Small intestine (tissue), 7 donors: ENCODE results near the gene PLA2G4D. TPM values are rescaled to one million over a fixed set of nuclear protein-coding genes. Genes with fewer than 3 reads are reported as not detected.

Experiments
- DNase-seq, 2 donors: peaks; one replicate each; pipeline versions ENCODE4 v3.0.0 to v3.0.0-alpha.2; 2013
- FAIRE-seq: peaks from 2 replicates; lab custom pipeline; 2012; peaks lifted over from hg19 to GRCh38; lab: Jason Lieb, UNC
- H3K27ac ChIP-seq, 3 donors: one replicate each; pipeline ENCODE4 v1.5.1; 2013; ENCODE audit warnings: low read length in 2 of 3, mild to moderate bottlenecking in 2 of 3, control low read depth in 1 of 3, inconsistent platforms in 1 of 3, low read depth in 1 of 3, moderate library complexity in 1 of 3
- H3K27me3 ChIP-seq, 3 donors: one replicate each; pipeline ENCODE4 v1.6.1; 2013; ENCODE audit warnings: low read length in 3 of 3, inconsistent platforms in 1 of 3; ENCODE audit not compliant: control insufficient read depth in 3 of 3, insufficient read depth in 3 of 3
- H3K36me3 ChIP-seq, 3 donors: one replicate each; pipeline ENCODE4 v1.6.1; 2013; ENCODE audit warnings: low read length in 3 of 3, inconsistent platforms in 1 of 3, low read depth in 1 of 3, mild to moderate bottlenecking in 1 of 3, moderate library complexity in 1 of 3; ENCODE audit not compliant: control insufficient read depth in 3 of 3, insufficient read depth in 2 of 3
- H3K4me1 ChIP-seq, 3 donors: one replicate each; pipeline ENCODE4 v1.6.1; 2013; ENCODE audit warnings: low read length in 2 of 3, inconsistent platforms in 1 of 3, low read depth in 1 of 3, mild to moderate bottlenecking in 1 of 3, moderate library complexity in 1 of 3; ENCODE audit not compliant: control insufficient read depth in 3 of 3, insufficient read depth in 2 of 3
- H3K4me3 ChIP-seq, 3 donors: one replicate each; pipeline ENCODE4 v1.5.1; 2013; ENCODE audit warnings: low read length in 3 of 3, control low read depth in 1 of 3, inconsistent platforms in 1 of 3, low read depth in 1 of 3, mild to moderate bottlenecking in 1 of 3, moderate library complexity in 1 of 3
- H3K9me3 ChIP-seq, 2 donors: one replicate each; pipeline ENCODE4 v1.6.1; 2013; ENCODE audit warnings: low read depth in 1 of 2, low read length in 1 of 2; ENCODE audit not compliant: control insufficient read depth in 2 of 2, insufficient read depth in 1 of 2
- WGBS, 3 donors: extraction: QIAGEN DNeasy Blood & Tissue Kit; methylation state at CpG; one replicate each; pipeline ENCODE4 v1.1.7; 2013; 5-methylcytosine and 5-hydroxymethylcytosine counted together
- polyA plus RNA-seq, 4 donors: library from polyadenylated mRNA; stranded (reverse) in 3 of 4; unstranded in 1 of 4; fragments of 200-250 nt in 3 of 4; fragments of 120-200 nt in 1 of 4; gene quantifications; one replicate each; pipeline versions ENCODE4 v1.2.1 to v1.2.3, GENCODE V29; 2013
- donor health status: healthy with polysubstance abuse.
- donor health status: control.
- donor health status: control.
- donor health status: Bipolar disorder and iron deficiency.
- donor health status: healthy.

The PLA2G4D gene
- polyA plus RNA-seq, 4 donors, result 0.18 to 0.22 (median 0.18) TPM; not detected in 1

DNA sequence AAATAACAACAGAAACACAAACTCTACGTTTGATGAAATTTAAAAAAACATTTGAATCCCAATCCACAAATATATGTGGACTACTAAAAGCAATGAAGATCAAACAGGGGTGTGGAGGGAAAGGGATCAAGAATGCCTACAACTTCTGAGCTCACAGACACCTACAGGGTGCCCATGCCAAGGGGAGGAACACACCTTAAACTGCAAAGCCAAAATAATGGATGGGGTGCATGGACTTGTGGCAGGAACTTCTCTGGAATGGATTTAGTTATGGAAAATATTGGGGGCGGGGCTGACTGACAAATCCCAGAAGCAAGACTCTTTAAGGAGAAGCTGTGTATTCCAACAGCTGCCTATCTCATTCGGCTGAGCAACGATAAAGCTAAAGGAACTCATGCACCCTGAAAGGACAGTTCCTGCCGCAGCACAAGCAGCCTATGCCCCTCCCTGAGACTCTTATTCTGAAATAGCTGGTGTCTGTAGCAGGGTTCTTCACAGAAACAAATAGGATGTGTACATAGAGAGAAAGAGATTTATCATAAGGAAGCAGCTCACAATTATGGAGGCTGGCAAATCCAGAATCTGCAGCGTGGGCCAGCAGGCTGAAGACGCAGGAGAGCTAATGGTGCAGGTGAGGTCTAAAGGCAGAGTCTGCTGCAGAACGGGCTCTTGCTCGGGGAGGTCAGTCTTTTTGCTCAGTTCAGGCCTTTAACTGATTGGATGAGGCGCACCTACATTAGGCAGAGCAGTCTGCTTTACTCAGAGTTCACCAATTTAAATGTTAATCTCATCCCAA is 24.5 kb upstream of the PLA2G4D start:
- peaks cover 0 to 20% (median 2%) of the 10 kb centered on the region in 3 donors for H3K4me1 ChIP-seq
- peaks cover 0 to 5% of the 10 kb centered on the region in 2 donors for H3K9me3 ChIP-seq
- H3K4me3 ChIP-seq, result no peak overlapping the region
- H3K27ac ChIP-seq, result peak overlapping the region in 1 of 3 donors; percentile 33
- H3K27me3 ChIP-seq, result no peaks in the 10 kb centered on the region
- peak; percentile 75 to 78 for DNase-seq
- no peak for FAIRE-seq
- no peaks in the 10 kb centered on the region for H3K36me3 ChIP-seq
- WGBS, 3 donors, result 14 to 29% (median 27%) methylated on average over 10 of the region's 10 CpGs

DNA sequence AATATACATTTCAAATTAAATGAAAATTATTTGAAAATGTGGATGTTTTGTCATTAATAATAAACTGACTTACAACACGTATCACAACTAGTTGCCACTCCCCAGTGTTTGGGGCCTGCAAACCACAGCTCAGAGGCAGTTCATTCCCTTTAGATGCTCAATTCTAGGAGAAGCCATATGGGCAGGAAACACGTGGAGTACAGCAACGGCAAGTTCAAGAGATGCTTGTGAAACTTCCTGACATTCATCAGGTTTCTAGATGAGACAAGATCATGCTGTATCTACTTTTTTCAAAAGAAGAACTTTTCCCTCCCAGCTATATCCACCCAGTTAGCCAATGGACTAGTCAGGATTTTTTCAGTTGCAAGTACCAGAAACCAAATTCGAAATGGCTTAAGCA is 17.6 kb upstream of the PLA2G4D start:
- no peak overlapping the region for H3K27ac ChIP-seq
- WGBS, 3 donors, result 51 to 90% (median 70%) methylated on average over 4 of the region's 4 CpGs

DNA sequence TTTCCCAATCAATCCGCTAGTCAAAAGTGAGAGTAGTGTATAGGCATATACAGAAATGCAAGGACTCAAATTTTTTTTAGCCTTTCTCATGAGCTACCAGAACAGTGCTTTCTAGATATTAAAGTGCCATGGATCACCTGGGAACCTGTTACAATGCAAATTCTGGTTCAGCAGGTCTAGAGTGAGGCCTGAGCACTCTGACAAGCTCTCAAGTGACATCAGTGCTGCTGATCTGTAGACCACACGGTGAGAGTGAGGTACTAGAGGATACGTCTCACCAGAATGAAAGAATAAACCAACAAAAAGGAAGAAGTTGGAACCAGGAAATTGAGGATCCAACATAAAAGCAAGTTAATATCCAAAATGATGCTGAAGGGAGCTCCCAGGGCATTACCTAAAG is 16.0 kb upstream of the PLA2G4D start:
- DNase-seq, result no peak
- no peak for FAIRE-seq
- Histone ChIP-seq H3K4me1 (peaks cover 0 to 7% (median 4%) of the 10 kb centered on the region in 3 donors), H3K36me3 (no peaks in the 10 kb centered on the region), H3K27ac (no peak overlapping the region), H3K9me3 (peaks cover 0 to 6% of the 10 kb centered on the region in 2 donors), H3K4me3 (no peak overlapping the region), H3K27me3 (no peaks in the 10 kb centered on the region)
- WGBS, 3 donors, result 63 to 70% (median 63%) methylated on average over 3 of the region's 3 CpGs

More for the DNA sequence above, 17.6 kb upstream of the PLA2G4D start:
- DNase-seq, result no peak
- Histone ChIP-seq H3K27me3 (no peaks in the 10 kb centered on the region), H3K9me3 (peaks cover 0 to 11% of the 10 kb centered on the region in 2 donors), H3K4me3 (no peak overlapping the region), H3K4me1 (peaks cover 0 to 7% (median 4%) of the 10 kb centered on the region in 3 donors), H3K36me3 (no peaks in the 10 kb centered on the region)
- FAIRE-seq, result no peak

DNA sequence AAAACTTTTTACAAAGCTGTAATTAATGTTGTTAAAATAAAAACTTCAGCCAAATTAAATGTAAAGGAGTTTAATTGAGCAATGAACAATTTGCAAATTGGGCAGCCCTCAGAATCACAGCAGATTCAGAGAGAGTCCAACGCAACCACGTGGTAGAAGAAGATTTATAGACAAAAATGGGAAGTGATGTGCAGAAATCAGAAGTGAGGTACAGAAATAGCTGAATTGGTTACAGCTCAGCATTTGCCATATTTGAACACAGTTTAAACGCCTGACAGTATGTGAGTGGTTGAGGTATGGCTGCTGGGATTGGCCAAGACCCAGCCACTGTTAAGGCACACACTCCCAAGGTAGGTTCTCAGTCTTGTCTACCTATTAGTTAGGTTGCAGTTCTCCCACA is 14.4 kb upstream of the PLA2G4D start:
- Histone ChIP-seq H3K4me1 (peaks cover 0 to 7% (median 4%) of the 10 kb centered on the region in 3 donors), H3K27ac (no peak overlapping the region), H3K27me3 (no peaks in the 10 kb centered on the region), H3K9me3 (peaks cover 0 to 6% of the 10 kb centered on the region in 2 donors), H3K36me3 (no peaks in the 10 kb centered on the region), H3K4me3 (no peak overlapping the region)
- WGBS, 3 donors, result 71 to 91% (median 79%) methylated on average over 3 of the region's 3 CpGs
- DNase-seq, result no peak
- FAIRE-seq, result no peak

DNA sequence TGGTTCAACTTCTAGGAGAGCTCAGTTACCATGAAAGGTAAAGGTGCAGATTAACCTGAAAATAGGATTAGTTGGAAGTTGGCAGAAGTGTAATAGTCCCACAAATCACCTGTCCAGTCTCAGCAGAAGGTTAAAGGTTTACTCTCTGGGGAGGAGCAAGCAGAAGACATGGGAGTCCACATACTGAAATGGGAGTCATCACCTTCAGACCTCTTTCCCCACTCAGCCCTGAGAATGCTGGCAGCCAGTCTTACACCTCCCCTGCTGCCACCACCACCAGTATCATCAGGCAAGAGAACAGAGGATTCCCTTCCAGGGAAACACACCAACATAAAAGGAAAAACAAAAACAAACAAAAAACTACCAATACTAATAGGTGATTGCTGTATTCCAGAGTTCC is 13.8 kb upstream of the PLA2G4D start:
- no peak for DNase-seq
- Histone ChIP-seq H3K36me3 (no peaks in the 10 kb centered on the region), H3K4me3 (no peak overlapping the region), H3K4me1 (peaks cover 0 to 7% (median 4%) of the 10 kb centered on the region in 3 donors), H3K27ac (no peak overlapping the region), H3K27me3 (no peaks in the 10 kb centered on the region), H3K9me3 (peaks cover 0 to 6% of the 10 kb centered on the region in 2 donors)
- FAIRE-seq, result no peak

DNA sequence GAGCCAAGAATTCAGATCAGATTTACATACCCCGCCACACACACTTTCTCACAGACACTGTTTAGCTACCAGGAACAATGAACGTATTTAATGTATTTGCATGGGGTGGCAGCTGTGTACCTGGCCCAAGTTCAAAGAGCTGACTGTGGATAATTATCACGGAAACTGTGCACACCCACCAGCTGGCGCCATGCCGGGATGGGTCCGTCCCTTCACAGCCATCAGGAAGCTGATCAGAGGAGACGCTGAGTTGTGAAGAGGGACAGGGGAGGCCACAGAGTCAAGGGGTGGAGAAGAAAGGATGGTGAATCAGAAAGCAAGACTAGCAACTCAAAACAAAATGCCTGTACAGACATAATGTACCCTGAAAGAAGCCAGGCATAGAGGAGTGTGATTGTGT is 13.1 kb upstream of the PLA2G4D start:
- no peaks in the 10 kb centered on the region for H3K36me3 ChIP-seq
- DNase-seq (peak; percentile 83 to 94), FAIRE-seq (no peak)
- 7 to 31% (median 19%) methylated on average over 7 of the region's 7 CpGs for WGBS, 3 donors
- peaks cover 0 to 7% (median 4%) of the 10 kb centered on the region in 3 donors for H3K4me1 ChIP-seq
- H3K27me3 ChIP-seq, result no peaks in the 10 kb centered on the region
- peak overlapping the region in 1 of 3 donors; percentile 40 for H3K27ac ChIP-seq
- H3K9me3 ChIP-seq, result peaks cover 0 to 6% of the 10 kb centered on the region in 2 donors
- no peak overlapping the region for H3K4me3 ChIP-seq

DNA sequence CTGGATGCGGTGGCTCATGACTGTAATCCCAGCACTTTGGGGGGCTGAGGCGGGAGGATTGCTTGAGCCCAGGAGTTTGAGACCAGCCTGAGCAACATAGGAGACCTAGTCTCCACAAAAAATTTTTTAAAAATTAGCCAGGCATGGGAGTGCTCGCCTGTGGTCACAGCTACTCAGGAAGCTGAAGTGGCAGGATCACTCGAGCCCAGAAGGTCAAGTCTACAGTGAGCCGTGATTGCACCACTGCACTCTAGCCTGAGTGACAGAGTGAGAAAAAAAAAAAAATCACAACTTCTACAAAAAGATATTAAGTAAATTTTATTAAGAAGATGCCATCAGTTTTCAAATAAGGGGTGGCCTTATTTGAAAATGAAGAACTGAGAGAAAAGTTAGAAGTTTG is 11.9 kb upstream of the PLA2G4D start:
- H3K4me3 ChIP-seq, result no peak overlapping the region
- 40 to 54% (median 48%) methylated on average over 5 of the region's 5 CpGs for WGBS, 3 donors
- no peak for DNase-seq
- H3K27me3 ChIP-seq, result no peaks in the 10 kb centered on the region
- peaks cover 0 to 7% (median 4%) of the 10 kb centered on the region in 3 donors for H3K4me1 ChIP-seq
- no peak for FAIRE-seq
- H3K27ac ChIP-seq, result no peak overlapping the region
- peaks cover 0 to 6% of the 10 kb centered on the region in 2 donors for H3K9me3 ChIP-seq
- H3K36me3 ChIP-seq, result no peaks in the 10 kb centered on the region

DNA sequence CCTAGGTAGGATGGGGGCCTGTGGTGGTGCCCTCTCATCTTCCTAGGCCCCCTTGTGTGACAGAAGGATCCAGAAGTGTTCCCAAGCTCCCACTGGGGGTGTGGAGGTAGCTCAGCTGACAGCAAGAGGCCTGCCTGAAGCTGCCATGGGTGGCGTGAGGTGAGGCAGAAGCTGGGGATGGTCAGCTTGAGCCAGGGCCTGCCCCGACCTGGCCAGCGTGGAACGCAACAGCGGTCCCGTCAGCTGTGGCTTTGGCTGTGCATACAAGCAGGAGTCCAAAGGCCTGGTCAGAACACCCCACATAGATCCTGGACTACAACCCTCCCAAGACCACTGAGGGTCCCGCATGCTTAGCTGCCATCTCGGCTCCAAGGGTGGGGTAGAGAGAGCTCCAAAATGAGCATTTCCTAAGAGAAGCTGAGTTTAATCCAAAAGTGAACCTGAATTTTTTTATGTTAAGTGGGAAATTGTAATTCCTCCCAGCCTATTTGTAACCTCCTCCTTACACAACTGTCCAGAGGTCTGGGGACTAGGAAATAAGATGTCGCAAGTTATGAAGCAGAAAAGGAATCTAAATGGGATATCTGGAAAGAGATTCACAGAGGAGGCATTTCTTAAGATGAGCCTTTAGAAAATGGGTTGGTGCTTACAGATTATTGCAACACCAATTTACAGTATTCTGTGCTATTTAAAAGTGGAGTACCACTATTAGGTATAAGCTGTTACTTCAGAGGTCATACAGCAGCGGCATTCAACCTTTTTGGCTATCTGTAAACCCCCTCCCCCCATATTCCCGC is 9.9 kb upstream of the PLA2G4D start:
- 90 to 93% (median 92%) methylated on average over 11 of the region's 11 CpGs for WGBS, 3 donors
- Histone ChIP-seq H3K27ac (no peak overlapping the region), H3K9me3 (peaks cover 0 to 6% of the 10 kb centered on the region in 2 donors), H3K4me1 (peaks cover 0 to 4% (median 3%) of the 10 kb centered on the region in 3 donors), H3K27me3 (no peaks in the 10 kb centered on the region), H3K4me3 (no peak overlapping the region), H3K36me3 (no peaks in the 10 kb centered on the region)
- DNase-seq, result no peak
- no peak for FAIRE-seq
